HG03064 (cell line): Measurements from ENCODE around the gene S100P.

Experiments
- ATAC-seq: cut with Tn5 transposase; IDR thresholded peaks from one replicate; pipeline ENCODE4 v1.9.1; 2021; ENCODE audit warnings: low read depth; ENCODE audit not compliant: unreplicated experiment

The S100P gene

GRCh38 chr4:6695660-6696610 is 2.3 kb downstream of the S100P start:
- ATAC-seq = no peak

GRCh38 chr4:6696611-6697010 is 2.9 kb downstream of the S100P start:
- ATAC-seq = no peak

GRCh38 chr4:6697131-6697530 is 3.5 kb downstream of the S100P start:
- no peak for ATAC-seq

GRCh38 chr4:6699388-6699787 is 5.7 kb downstream of the S100P start:
- ATAC-seq = no peak

GRCh38 chr4:6699903-6700302 is 6.2 kb downstream of the S100P start:
- no peak for ATAC-seq

GRCh38 chr4:6701371-6701770 is 7.7 kb downstream of the S100P start:
- no peak for ATAC-seq

- ATAC-seq = no peak
Measured at GRCh38 chr4:6702761-6703160, 9.1 kb downstream of the S100P start.

GRCh38 chr4:6703786-6704185 is 10.1 kb downstream of the S100P start:
- no peak for ATAC-seq

- ATAC-seq = no peak
Measured at GRCh38 chr4:6705646-6706045, 12.0 kb downstream of the S100P start.

- ATAC-seq = no peak
Measured at GRCh38 chr4:6706173-6706572, 12.5 kb downstream of the S100P start.

- ATAC-seq = peak; percentile 55
Measured at GRCh38 chr4:6709230-6710114, 15.8 kb downstream of the S100P start, which contains the start of gene MRFAP1L1. Gene MRFAP1L1 (minus strand): TSS chr4:6709865. CDS start chr4:6709629, 236 bp downstream.

- no peak for ATAC-seq
Measured at GRCh38 chr4:6710282-6710681, 16.6 kb downstream of the S100P start.

GRCh38 chr4:6710996-6711395 is 17.3 kb downstream of the S100P start:
- ATAC-seq = no peak

GRCh38 chr4:6714954-6715353 is 21.3 kb downstream of the S100P start:
- no peak for ATAC-seq

- no peak for ATAC-seq
Measured at GRCh38 chr4:6715704-6716017, 22.0 kb downstream of the S100P start.

- ATAC-seq = peak; percentile 76
Measured at GRCh38 chr4:6716018-6716911, 22.6 kb downstream of the S100P start, which contains the start of gene BLOC1S4. Gene BLOC1S4 (plus strand): TSS chr4:6716174. CDS start chr4:6716210, 36 bp downstream.

GRCh38 chr4:6716958-6717655 is 23.4 kb downstream of the S100P start:
- no peak for ATAC-seq

- no peak for ATAC-seq
Measured at GRCh38 chr4:6718932-6719610, 25.4 kb downstream of the S100P start.

- ATAC-seq = no peak
Measured at GRCh38 chr4:6719611-6720179, 26.0 kb downstream of the S100P start.
